Testis (tissue), 3 donors: ENCODE measurements around the gene NR3C1. TPM values are rescaled to one million over a fixed set of nuclear protein-coding genes. Genes with fewer than 3 reads are reported as not detected.

Experiments used
- DNase-seq: peaks from one replicate; pipeline ENCODE4 v3.0.0-alpha.2; 2019
- H3K27ac ChIP-seq, 2 donors: fragments of 200-600 bp; sonication (generic); one replicate each; pipeline ENCODE4 v1.5.1; 2019
- H3K27me3 ChIP-seq: fragments of 200-600 bp; sonication (generic); one replicate; pipeline ENCODE4 v1.5.1; 2019
- H3K36me3 ChIP-seq: fragments of 200-600 bp; sonication (generic); one replicate; pipeline ENCODE4 v1.5.1; 2017; ENCODE audit warnings: low read depth; ENCODE audit errors: missing control alignments
- H3K4me1 ChIP-seq: fragments of 200-600 bp; sonication (generic); one replicate; pipeline ENCODE4 v1.5.1; 2019
- H3K4me3 ChIP-seq, 2 donors: fragments of 200-600 bp; sonication (generic); one replicate each; pipeline ENCODE4 v1.5.1; 2017 to 2019
- H3K9me3 ChIP-seq: fragments of 200-600 bp; sonication (generic); one replicate; pipeline ENCODE4 v1.5.1; 2017
- POLR2A ChIP-seq: fragments of 450-650 bp; IDR thresholded peaks from one replicate; pipeline ENCODE4 v1.6.1; 2017; ENCODE audit warnings: antibody characterized with exemption, mild to moderate bottlenecking, moderate library complexity
- WGBS, 2 donors: methylation state at CpG; one replicate each; pipeline ENCODE4 v1.1.5; 2018; 5-methylcytosine and 5-hydroxymethylcytosine counted together
- intact Hi-C: fragments of 100-400 bp; cut with DNase I; formaldehyde crosslinking; loops from one replicate; pipeline ENCODE4 v1.15.1; 2023; ENCODE audit warnings: low total_unique reads
- polyA plus RNA-seq: library from polyadenylated mRNA; stranded (reverse); fragments of 350-450 nt; fragmentation: Illumina TruSeq; extraction: RNeasy Lipid Tissue Mini Kit (QIAGEN cat#74804); gene quantifications from one replicate; pipeline ENCODE4 v1.2.3, GENCODE V29; 2014; ENCODE audit warnings: low read depth, low replicate concordance; ENCODE audit not compliant: insufficient read depth
- small RNA-seq, 2 donors: library from RNA; depleted of rRNA; stranded (forward); fragments of <200 nt; gene quantifications; one replicate each; pipeline ENCODE3, GENCODE V24; 2016
- total RNA-seq, 2 donors: library from RNA; depleted of rRNA; stranded (reverse); fragments of >200 nt; gene quantifications; one replicate each; pipeline ENCODE4 v1.2.3, GENCODE V29; 2016
- TF ChIP-seq, protein P1 (sequence below), 3 experiments: fragments of 450-650 bp in 2 of 3; fragments of 200-600 bp in 1 of 3; sonication (generic) in 1 of 3; IDR thresholded peaks; one replicate each; pipeline ENCODE4 v1.5.1; 2016 to 2019; ENCODE audit warnings: antibody characterized with exemption in 3 of 3, mild to moderate bottlenecking in 2 of 3, moderate library complexity in 1 of 3

NR3C1 gene
- total and polyA plus RNA-seq, 3 donors from 2014 or later = 33.2 to 37.7 (median 34.3) TPM

DNA sequence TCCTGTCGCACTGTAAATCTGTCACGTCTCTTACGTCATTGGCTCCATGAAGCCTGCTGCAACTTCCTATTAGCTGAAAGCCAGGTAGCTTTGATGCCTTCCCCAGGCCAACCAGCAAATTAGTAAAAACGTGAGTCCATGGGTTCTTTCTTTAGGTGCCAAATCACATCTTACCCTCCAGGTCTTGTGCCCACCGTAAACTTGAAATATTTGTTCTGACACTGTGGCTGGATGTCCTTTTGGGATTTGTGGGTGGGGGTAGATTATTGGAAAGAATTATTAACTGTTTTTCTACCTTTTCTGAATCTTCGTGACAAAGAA, 172.8 kb downstream of the NR3C1 start:
- 89 to 91% methylated on average over 6 of the region's 6 CpGs for WGBS, 2 donors

DNA sequence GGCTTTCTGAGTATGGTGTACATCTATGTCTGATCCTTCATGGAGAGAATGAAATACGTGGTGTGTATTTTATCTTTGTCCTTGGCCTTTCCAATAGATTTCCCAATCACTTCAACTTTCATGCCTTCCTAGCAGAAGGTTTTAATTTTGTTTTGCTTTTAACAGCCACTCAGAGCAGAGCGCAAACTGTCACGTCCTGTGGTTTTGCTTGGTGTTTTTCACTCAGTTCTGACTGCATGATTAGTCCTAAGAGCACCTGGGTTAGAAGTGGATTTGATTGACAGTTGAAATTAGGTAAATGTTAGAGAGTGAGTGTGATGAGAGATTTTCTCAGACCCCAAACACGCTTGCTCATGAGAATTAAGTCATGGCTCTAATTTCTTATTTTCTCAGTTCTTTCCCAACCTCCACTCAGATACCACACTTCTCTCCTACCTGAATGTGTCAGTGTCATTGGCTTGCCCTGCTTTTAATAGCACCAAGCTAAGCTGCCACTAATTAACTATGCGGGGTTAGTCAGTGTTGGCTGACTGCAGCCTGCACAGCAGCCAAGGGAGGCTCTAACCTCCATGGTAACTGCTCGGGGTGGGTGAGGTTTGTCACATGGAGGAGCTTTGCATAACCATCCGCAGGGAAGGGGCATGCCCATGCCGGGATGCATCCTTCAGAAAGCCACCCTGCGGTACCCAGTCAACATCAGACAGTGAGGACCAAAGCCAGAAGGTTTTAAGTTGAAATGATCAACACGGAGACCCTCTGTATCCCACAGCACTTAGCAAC, 173.4 kb downstream of the NR3C1 start:
- Histone ChIP-seq H3K9me3 (no peaks in the 10 kb centered on the region), H3K4me1 (no peaks in the 10 kb centered on the region), H3K4me3 (no peak overlapping the region), H3K27me3 (no peaks in the 10 kb centered on the region), H3K36me3 (no peaks in the 10 kb centered on the region), H3K27ac (no peak overlapping the region)
- TF ChIP-seq, protein P1, sequence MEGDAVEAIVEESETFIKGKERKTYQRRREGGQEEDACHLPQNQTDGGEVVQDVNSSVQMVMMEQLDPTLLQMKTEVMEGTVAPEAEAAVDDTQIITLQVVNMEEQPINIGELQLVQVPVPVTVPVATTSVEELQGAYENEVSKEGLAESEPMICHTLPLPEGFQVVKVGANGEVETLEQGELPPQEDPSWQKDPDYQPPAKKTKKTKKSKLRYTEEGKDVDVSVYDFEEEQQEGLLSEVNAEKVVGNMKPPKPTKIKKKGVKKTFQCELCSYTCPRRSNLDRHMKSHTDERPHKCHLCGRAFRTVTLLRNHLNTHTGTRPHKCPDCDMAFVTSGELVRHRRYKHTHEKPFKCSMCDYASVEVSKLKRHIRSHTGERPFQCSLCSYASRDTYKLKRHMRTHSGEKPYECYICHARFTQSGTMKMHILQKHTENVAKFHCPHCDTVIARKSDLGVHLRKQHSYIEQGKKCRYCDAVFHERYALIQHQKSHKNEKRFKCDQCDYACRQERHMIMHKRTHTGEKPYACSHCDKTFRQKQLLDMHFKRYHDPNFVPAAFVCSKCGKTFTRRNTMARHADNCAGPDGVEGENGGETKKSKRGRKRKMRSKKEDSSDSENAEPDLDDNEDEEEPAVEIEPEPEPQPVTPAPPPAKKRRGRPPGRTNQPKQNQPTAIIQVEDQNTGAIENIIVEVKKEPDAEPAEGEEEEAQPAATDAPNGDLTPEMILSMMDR (IDR thresholded peaks at IDR 0.05) = no peak
- no peak for TF ChIP-seq POLR2A
- intact Hi-C loops = no loop called here
- 62 to 75% methylated on average over 10 of the region's 10 CpGs for WGBS, 2 donors
- no peak for DNase-seq

More for the DNA sequence above, 172.8 kb downstream of the NR3C1 start:
- no peaks in the 10 kb centered on the region for H3K36me3 ChIP-seq
- H3K4me1 ChIP-seq = no peaks in the 10 kb centered on the region
- H3K4me3 ChIP-seq = no peak overlapping the region
- no peak overlapping the region for H3K27ac ChIP-seq
- DNase-seq = no peak
- TF ChIP-seq, protein P1 (IDR thresholded peaks at IDR 0.05) = no peak
- no peak for TF ChIP-seq POLR2A
- no peaks in the 10 kb centered on the region for H3K9me3 ChIP-seq
- intact Hi-C loops = no loop called here
- H3K27me3 ChIP-seq = no peaks in the 10 kb centered on the region

DNA sequence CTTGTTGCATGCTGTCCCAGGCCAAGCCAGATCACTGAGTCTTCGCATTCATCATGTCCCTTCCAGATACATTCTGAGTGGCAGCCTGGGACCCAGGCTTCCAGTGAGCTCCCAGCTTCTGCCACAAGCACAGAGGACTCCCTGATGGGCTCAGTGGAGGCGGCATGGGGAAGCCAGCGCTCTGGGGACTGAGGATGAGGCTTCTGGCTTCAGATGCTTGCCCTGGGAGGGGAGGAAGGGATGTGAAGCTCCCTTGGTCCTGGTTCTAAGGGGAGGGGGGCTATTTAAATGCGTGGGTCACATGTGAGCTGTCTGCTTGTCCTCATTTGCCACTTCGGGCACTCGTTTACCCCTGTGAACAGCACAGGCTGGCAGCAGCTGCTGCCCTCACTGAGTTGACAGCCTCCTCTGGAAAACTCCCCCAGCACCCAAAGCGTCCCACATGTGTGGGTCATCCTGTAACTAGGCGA, 174.0 kb downstream of the NR3C1 start:
- intact Hi-C loops = no loop called here
- no peak overlapping the region for H3K4me3 ChIP-seq
- DNase-seq = no peak
- TF ChIP-seq POLR2A = no peak
- TF ChIP-seq, protein P1 (IDR thresholded peaks at IDR 0.05) = no peak
- WGBS, 2 donors = 74 to 78% methylated on average over 8 of the region's 8 CpGs
- no peaks in the 10 kb centered on the region for H3K36me3 ChIP-seq
- no peaks in the 10 kb centered on the region for H3K4me1 ChIP-seq
- H3K27ac ChIP-seq = no peak overlapping the region
- no peaks in the 10 kb centered on the region for H3K27me3 ChIP-seq
- no peaks in the 10 kb centered on the region for H3K9me3 ChIP-seq

DNA sequence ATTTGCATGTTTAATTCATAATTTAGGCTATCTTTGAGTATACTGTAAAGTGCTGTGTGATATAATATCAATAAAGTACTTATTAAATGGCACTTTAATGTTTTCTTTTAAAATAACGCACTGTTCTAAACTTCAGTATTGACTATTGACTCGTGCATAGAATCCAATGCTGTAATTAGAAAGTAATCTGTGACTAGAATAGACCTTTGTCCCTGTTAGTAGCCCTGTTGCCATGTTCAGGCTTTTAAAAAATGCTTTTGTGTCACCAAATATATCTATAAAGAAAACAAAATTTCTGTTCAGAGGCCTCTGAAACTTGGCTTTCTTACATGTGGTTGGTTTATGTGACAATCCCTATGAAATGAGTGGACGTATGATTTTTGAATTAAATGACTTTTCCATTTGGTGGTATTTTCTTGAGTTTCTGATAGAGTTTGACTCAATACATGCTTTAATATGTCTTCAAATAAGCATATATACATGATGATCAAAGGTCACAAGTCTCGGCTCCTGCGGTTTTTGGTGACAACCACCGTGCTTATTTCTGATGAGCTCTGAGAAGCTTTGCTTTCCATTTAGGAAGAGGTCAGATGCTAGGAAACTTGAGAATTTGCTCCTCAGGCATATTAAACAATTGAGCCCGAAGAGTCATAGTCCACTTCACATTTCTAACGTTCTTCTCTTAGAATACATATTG, 174.7 kb downstream of the NR3C1 start:
- TF ChIP-seq POLR2A = no peak
- TF ChIP-seq, protein P1 (IDR thresholded peaks at IDR 0.05) = no peak
- intact Hi-C loops = no loop called here
- no peaks in the 10 kb centered on the region for H3K27me3 ChIP-seq
- H3K9me3 ChIP-seq = no peaks in the 10 kb centered on the region
- DNase-seq = no peak
- no peaks in the 10 kb centered on the region for H3K4me1 ChIP-seq
- no peaks in the 10 kb centered on the region for H3K36me3 ChIP-seq
- no peak overlapping the region for H3K4me3 ChIP-seq
- WGBS, 2 donors = 88 to 89% methylated on average over 8 of the region's 8 CpGs
- H3K27ac ChIP-seq = no peak overlapping the region

Small RNA genes lying within 50 kb of the gene (small RNA-seq; reads per million reads assigned to genes)
- gene AC091925.2 = 0 reads per million in 2 donors
